K562 (cell line): ENCODE data around the gene MATCAP1. TPM values are rescaled to one million over a fixed set of nuclear protein-coding genes. Genes with fewer than 3 reads are reported as not detected.

ENCODE experiments used
- FOXK2 ChIP-seq, 2 experiments: fragments of 450-650 bp; IDR thresholded peaks in 1 of 2; conservative IDR thresholded peaks in 1 of 2; 2 replicates each; pipeline ENCODE4 v1.6.1; 2016; ENCODE audit warnings: low read depth in 2 of 2, mild to moderate bottlenecking in 1 of 2
- KLF16 ChIP-seq: IDR thresholded peaks from 2 replicates; pipeline ENCODE4 v1.6.1; 2016; ENCODE audit warnings: antibody characterized with exemption
- PCBP1 ChIP-seq: fragments of 200-400 bp; formaldehyde crosslinking; IDR thresholded peaks from 2 replicates; pipeline ENCODE4 v1.6.1; 2018; ENCODE audit warnings: mild to moderate bottlenecking, low read depth, low read length; ENCODE audit not compliant: poor library complexity, severe bottlenecking
- PHF21A ChIP-seq: fragments of 450-650 bp; IDR thresholded peaks from 2 replicates; pipeline ENCODE4 v1.6.1; 2017; ENCODE audit warnings: low read depth, borderline replicate concordance
- POLR2G ChIP-seq: fragments of 200-400 bp; formaldehyde crosslinking; IDR thresholded peaks from 2 replicates; pipeline ENCODE4 v1.6.1; 2017; ENCODE audit warnings: low read depth, mild to moderate bottlenecking, antibody characterized with exemption, low read length, moderate library complexity
- SRSF1 ChIP-seq: fragments of 200-400 bp; formaldehyde crosslinking; IDR thresholded peaks from 2 replicates; pipeline ENCODE4 v1.6.1; 2017; ENCODE audit warnings: mild to moderate bottlenecking, low read depth, low read length, moderate library complexity
- ZBTB7A ChIP-seq: IDR thresholded peaks from 2 replicates; pipeline ENCODE4 v1.6.1; 2011; ENCODE audit warnings: low read depth, mild to moderate bottlenecking, low read length, moderate library complexity, borderline replicate concordance; ENCODE audit not compliant: control insufficient read depth
- ZNF263 ChIP-seq: sonication (generic); formaldehyde crosslinking; IDR thresholded peaks from 2 replicates; pipeline ENCODE4 v1.8.0; 2022; ENCODE audit warnings: mild to moderate bottlenecking, missing genetic modification reagents, borderline replicate concordance
- ZNF589 ChIP-seq: fragments of 200-800 bp; sonication (Bioruptor generic); IDR thresholded peaks from 2 replicates; pipeline ENCODE4 v1.6.1; 2016; ENCODE audit warnings: low read depth, missing genetic modification characterization, missing compliant biosample characterization
- ZNF644 ChIP-seq: fragments of 200-800 bp; sonication (Bioruptor generic); IDR thresholded peaks from 2 replicates; pipeline ENCODE4 v1.6.1; 2016; ENCODE audit warnings: low read depth, missing genetic modification characterization, missing compliant biosample characterization
- polyA plus RNA-seq, 8 experiments: library from polyadenylated mRNA; depleted of rRNA in 4 of 8; stranded (reverse) in 5 of 8; unstranded in 3 of 8; fragments of >200 nt; fragmentation: Nextera tagmentation in 2 of 8; fragmentation: Illumina TruSeq in 1 of 8; extraction: Ambion mirVana in 2 of 8; extraction: Trizol in 1 of 8; gene quantifications; 2 replicates each; pipeline versions ENCODE4 v1.2.1 to v1.2.3, GENCODE V29; 2011 to 2014; ENCODE audit warnings: inconsistent platforms in 1 of 8, missing spikeins in 1 of 8
- total RNA-seq, 7 experiments: library from RNA; depleted of rRNA in 6 of 7; stranded (reverse); fragments of >200 nt in 6 of 7; fragmentation: Illumina TruSeq in 2 of 7; extraction: Trizol in 2 of 7; gene quantifications; 2 replicates each; pipeline versions ENCODE4 v1.2.1 to v1.2.3, GENCODE V29; 2011 to 2021; ENCODE audit warnings: low replicate concordance in 1 of 7
- TF ChIP-seq, protein P1 (sequence below): fragments of 250-450 bp; sonication (Bioruptor Pico); IDR thresholded peaks from 2 replicates; pipeline ENCODE4 v1.4.0; 2020; ENCODE audit warnings: mild to moderate bottlenecking, moderate library complexity, borderline replicate concordance
- TF ChIP-seq, protein P2 (sequence below), 2 experiments: fragments of 250-450 bp in 1 of 2; fragments of 450-650 bp in 1 of 2; sonication (Bioruptor Pico) in 1 of 2; IDR thresholded peaks; 2 replicates each; pipeline versions ENCODE4 v1.6.1 to v1.8.0; 2016 to 2021; ENCODE audit warnings: mild to moderate bottlenecking in 2 of 2, moderate library complexity in 2 of 2, missing compliant biosample characterization in 1 of 2, missing genetic modification characterization in 1 of 2

The MATCAP1 gene
- total and polyA plus RNA-seq, 9 of the 15 experiments (the other 6 are each of a cell fraction or from before 2014, with no cell fraction given): 3.4 to 20.5 (median 10.3) TPM

DNA sequence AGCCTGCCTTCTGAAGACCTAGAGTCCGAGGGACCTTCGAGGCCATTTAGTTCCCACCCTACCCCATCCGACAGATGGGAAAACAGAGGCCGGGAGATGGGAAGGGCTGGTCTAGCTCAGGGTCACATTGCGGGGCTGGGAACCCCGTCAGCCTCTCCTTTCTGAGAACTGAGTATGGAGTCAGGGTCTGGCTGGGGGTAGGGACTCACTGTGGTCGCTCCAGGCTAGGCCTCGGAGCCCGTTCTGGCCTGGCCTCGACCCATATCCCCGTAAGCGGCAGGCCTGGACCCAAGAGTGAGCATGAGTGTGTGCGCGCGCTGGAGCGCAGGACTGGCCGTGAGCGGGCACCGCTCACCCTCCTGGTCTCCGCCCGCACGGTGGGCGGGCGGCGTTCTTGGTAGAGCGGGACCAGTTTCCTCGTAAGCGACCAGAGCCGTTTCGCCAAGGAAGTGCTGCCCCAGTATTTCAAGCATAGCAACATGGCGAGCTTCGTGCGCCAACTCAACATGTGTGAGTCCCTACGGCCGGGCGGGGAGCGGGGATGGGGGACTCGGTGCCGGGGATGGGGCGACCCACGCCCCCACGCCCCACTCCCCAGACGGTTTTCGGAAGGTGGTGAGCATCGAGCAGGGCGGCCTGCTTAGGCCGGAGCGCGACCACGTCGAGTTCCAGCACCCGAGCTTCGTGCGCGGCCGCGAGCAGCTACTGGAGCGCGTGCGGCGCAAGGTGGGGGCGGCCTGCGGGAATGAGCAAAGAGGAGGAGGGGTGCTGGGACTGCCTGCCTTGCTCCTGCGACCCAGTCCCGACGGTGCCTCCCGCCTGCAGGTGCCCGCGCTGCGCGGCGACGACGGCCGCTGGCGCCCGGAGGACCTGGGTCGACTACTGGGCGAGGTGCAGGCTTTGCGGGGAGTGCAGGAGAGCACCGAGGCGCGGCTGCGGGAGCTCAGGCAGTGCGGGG, 18.4 kb downstream of the MATCAP1 start (continued):
- TF ChIP-seq, protein P1, sequence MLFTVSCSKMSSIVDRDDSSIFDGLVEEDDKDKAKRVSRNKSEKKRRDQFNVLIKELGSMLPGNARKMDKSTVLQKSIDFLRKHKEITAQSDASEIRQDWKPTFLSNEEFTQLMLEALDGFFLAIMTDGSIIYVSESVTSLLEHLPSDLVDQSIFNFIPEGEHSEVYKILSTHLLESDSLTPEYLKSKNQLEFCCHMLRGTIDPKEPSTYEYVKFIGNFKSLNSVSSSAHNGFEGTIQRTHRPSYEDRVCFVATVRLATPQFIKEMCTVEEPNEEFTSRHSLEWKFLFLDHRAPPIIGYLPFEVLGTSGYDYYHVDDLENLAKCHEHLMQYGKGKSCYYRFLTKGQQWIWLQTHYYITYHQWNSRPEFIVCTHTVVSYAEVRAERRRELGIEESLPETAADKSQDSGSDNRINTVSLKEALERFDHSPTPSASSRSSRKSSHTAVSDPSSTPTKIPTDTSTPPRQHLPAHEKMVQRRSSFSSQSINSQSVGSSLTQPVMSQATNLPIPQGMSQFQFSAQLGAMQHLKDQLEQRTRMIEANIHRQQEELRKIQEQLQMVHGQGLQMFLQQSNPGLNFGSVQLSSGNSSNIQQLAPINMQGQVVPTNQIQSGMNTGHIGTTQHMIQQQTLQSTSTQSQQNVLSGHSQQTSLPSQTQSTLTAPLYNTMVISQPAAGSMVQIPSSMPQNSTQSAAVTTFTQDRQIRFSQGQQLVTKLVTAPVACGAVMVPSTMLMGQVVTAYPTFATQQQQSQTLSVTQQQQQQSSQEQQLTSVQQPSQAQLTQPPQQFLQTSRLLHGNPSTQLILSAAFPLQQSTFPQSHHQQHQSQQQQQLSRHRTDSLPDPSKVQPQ (CRISPR knock-in tag): no peak
- TF ChIP-seq ZNF589 (CRISPR knock-in tag) (no peak), FOXK2 (conservative IDR thresholded peaks at IDR 0.05 in 1 of 2, IDR thresholded peaks at IDR 0.05 in 1 of 2; ENCODE audit: low read depth in 2 of 2) (no peak), SRSF1 (no peak), KLF16 (no peak), PCBP1 (peak; percentile 49), ZBTB7A (0 out of 2 replicates have a peak, but pooled peaks have one; percentile 1), ZNF263 (CRISPR knock-in tag) (no peak), ZNF644 (tag) (no peak), POLR2G (peak; percentile 54), PHF21A (no peak)
- TF ChIP-seq, protein P2, sequence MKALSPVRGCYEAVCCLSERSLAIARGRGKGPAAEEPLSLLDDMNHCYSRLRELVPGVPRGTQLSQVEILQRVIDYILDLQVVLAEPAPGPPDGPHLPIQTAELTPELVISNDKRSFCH (CRISPR knock-in tag; IDR thresholded peaks at IDR 0.05): no peak
- TF ChIP-seq, protein P2 (tag; IDR thresholded peaks at IDR 0.05): 0 out of 2 replicates have a peak, but pooled peaks have one; percentile 2
